Central memory CD8-positive, alpha-beta T cell (primary cell): Measurements from ENCODE around the gene POMGNT2.

ENCODE experiments used
- ATAC-seq: fragments of 150-1000 bp; cut with Tn5 transposase; replicated peaks from 2 replicates; pipeline ENCODE4 v1.10.0; 2022; ENCODE audit warnings: mild to moderate bottlenecking, moderate FRiP score, moderate number of reproducible peaks; ENCODE audit not compliant: poor library complexity, severe bottlenecking; ENCODE audit errors: extremely low read depth
- DNase-seq, 2 donors: peaks; one replicate each; pipeline ENCODE4 v3.0.0; 2021; ENCODE audit warnings: low spot score in 2 of 2
- H3K27ac Mint-ChIP-seq: one replicate; pipeline ENCODE4 v1.8.0; 2022; ENCODE audit warnings: low read depth, mild to moderate bottlenecking, moderate library complexity, mixed read lengths
- H3K27me3 Mint-ChIP-seq: one replicate; pipeline ENCODE4 v1.8.0; 2022; ENCODE audit warnings: mixed read lengths
- H3K36me3 Mint-ChIP-seq: one replicate; pipeline ENCODE4 v1.8.0; 2022; ENCODE audit warnings: mild to moderate bottlenecking, moderate library complexity, mixed read lengths; ENCODE audit not compliant: insufficient read depth
- H3K4me1 Mint-ChIP-seq: one replicate; pipeline ENCODE4 v1.8.0; 2022; ENCODE audit warnings: mixed read lengths
- H3K4me3 Mint-ChIP-seq: one replicate; pipeline ENCODE4 v1.8.0; 2022; ENCODE audit warnings: mild to moderate bottlenecking, moderate library complexity, mixed read lengths
- H3K9me3 Mint-ChIP-seq: one replicate; pipeline ENCODE4 v1.8.0; 2022; ENCODE audit warnings: mixed read lengths

Gene POMGNT2

DNA sequence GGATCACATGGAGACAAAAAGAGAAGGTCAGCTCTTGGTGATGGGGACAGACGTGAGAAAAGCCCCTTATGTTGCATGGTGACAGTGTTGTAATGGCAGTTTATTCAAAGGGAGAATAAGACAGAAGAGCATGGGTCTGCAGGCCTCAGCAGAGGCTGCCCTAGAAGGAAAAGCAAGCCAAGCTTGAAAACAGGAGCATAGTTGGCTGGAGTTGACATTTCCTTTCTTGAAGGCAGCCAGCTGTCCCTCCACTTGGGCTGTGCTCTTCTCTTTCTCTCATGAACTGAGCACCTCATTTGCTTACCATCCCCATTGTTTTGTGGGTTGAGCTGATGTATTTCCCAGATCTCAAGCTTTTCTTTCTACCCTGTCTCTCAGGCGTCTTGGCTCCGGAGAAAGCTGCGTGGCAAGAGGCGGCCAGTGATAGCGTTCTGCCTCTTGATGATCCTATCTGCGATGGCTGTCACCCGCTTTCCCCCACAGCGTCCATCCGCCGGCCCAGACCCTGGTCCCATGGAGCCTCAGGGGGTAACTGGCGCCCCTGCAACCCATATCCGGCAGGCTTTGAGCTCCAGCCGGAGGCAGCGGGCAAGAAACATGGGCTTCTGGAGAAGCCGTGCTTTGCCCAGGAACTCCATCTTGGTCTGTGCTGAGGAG, 73.9 kb downstream of the POMGNT2 start:
- no peaks in the 10 kb centered on the region for H3K36me3 Mint-ChIP-seq
- no peaks in the 10 kb centered on the region for H3K9me3 Mint-ChIP-seq
- H3K4me1 Mint-ChIP-seq: peaks cover 30% of the 10 kb centered on the region
- no peak overlapping the region for H3K4me3 Mint-ChIP-seq
- ATAC-seq (no peak), DNase-seq (no peak)
- peak overlapping the region; percentile 44 for H3K27ac Mint-ChIP-seq
- no peaks in the 10 kb centered on the region for H3K27me3 Mint-ChIP-seq

DNA sequence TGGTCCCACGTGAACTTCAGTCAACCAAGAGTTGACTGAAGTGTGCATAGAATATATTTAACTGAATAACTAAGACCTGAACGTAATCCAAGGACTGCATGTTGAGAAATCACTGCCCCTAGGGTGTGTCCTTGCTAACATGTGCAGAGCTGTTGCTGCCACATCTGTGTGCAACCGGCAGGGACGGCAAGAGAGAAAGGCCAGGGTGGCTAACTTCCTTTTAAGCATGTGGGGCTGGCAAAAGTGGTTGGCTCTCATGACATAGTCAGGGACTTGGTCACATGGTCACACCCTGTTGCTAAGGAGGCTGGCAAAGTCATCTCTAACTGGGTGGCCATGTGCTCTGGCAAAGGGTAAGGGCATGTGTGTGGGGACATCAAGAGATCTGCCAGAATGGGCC, 74.4 kb downstream of the POMGNT2 start:
- peaks cover 25% of the 10 kb centered on the region for H3K4me1 Mint-ChIP-seq
- no peak overlapping the region for H3K4me3 Mint-ChIP-seq
- no peak overlapping the region for H3K27ac Mint-ChIP-seq
- no peaks in the 10 kb centered on the region for H3K27me3 Mint-ChIP-seq
- no peak for DNase-seq
- no peaks in the 10 kb centered on the region for H3K36me3 Mint-ChIP-seq
- no peak for ATAC-seq
- H3K9me3 Mint-ChIP-seq: no peaks in the 10 kb centered on the region

DNA sequence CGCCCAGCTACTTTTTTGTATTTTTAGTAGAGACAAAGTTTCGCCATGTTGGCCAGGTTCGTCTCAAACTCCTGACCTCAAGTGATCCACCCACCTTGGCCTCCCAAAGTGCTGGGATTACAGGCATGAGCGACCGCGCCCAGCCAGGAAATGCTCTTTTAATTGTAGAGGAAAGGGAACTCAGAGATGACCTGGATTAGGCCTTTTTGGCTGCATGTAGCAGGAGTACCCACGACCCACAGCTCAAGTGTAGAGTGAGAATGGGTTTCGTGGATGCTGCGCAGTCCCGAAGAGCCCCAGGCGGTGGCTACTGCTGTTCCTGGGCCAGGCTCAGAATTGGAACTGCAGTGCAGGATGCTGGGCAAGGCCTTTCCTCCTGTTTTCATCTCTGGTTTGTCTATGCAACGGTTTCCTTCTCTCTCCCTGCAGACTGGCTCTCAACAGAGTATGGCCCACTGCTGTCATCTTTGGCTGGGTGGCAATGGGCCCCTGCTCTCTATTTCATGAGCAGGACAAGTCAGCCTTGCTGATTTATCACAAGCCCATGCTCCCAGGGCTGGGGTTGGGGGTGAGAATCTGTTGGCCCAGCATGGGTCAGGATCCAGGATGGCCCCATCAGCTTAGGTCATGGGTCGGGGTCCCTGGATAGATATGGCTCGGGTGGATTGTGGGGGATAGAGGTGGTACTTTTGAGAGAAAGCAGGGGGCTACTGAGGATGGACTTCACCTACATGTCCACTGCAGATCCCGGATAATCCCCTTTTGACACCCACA, 75.5 kb downstream of the POMGNT2 start:
- no peak overlapping the region for H3K27ac Mint-ChIP-seq
- H3K36me3 Mint-ChIP-seq: peaks cover 3% of the 10 kb centered on the region
- ATAC-seq: no peak
- H3K4me1 Mint-ChIP-seq: peaks cover 32% of the 10 kb centered on the region
- DNase-seq: no peak
- no peak overlapping the region for H3K4me3 Mint-ChIP-seq
- H3K27me3 Mint-ChIP-seq: no peaks in the 10 kb centered on the region
- H3K9me3 Mint-ChIP-seq: no peaks in the 10 kb centered on the region
